WERI-Rb-1 (cell line): ENCODE results near the gene FOXP4.

Experiments
- DNase-seq: peaks from one replicate; pipeline ENCODE4 v3.0.0-alpha.2; 2020
- H3K27ac ChIP-seq: fragments of 250-450 bp; sonication (Bioruptor Pico); 2 replicates; pipeline ENCODE4 v1.5.1; 2020; ENCODE audit warnings: mild to moderate bottlenecking, moderate library complexity
- H3K27me3 ChIP-seq: fragments of 250-450 bp; sonication (Bioruptor Pico); 2 replicates; pipeline ENCODE4 v1.5.1; 2021; ENCODE audit warnings: mild to moderate bottlenecking, low read depth, moderate library complexity; ENCODE audit not compliant: insufficient read depth, severe bottlenecking
- H3K36me3 ChIP-seq: fragments of 250-450 bp; sonication (Bioruptor Pico); 2 replicates; pipeline ENCODE4 v1.5.1; 2020; ENCODE audit warnings: mild to moderate bottlenecking, moderate library complexity
- H3K4me3 ChIP-seq: 2 replicates; pipeline ENCODE4 v1.5.1; 2011; ENCODE audit warnings: low read depth, mild to moderate bottlenecking, control low read depth, low read length
- H3K9me3 ChIP-seq: fragments of 250-450 bp; sonication (Bioruptor Pico); 2 replicates; pipeline ENCODE4 v1.5.1; 2021; ENCODE audit warnings: mild to moderate bottlenecking, moderate library complexity; ENCODE audit not compliant: severe bottlenecking
- CTCF ChIP-seq: IDR thresholded peaks from 2 replicates; pipeline ENCODE4 v1.5.1; 2011; ENCODE audit warnings: low read depth, mild to moderate bottlenecking, control low read depth, inconsistent platforms, low read length

Gene FOXP4

GRCh38 chr6:41591859-41592502 lies 45.8 kb downstream of the FOXP4 start:
- peak; percentile 97 for TF ChIP-seq CTCF
- peaks cover 86% of the 10 kb centered on the region for H3K36me3 ChIP-seq
- no peak overlapping the region for H3K27ac ChIP-seq
- peak; percentile 89 for DNase-seq
- H3K9me3 ChIP-seq, result no peaks in the 10 kb centered on the region
- no peak overlapping the region for H3K4me3 ChIP-seq
- H3K27me3 ChIP-seq, result no peaks in the 10 kb centered on the region

- H3K4me3 ChIP-seq, result no peak overlapping the region
- H3K27me3 ChIP-seq, result no peaks in the 10 kb centered on the region
- DNase-seq, result no peak
- H3K36me3 ChIP-seq, result peaks cover 82% of the 10 kb centered on the region
- TF ChIP-seq CTCF, result no peak
- H3K27ac ChIP-seq, result no peak overlapping the region
- no peaks in the 10 kb centered on the region for H3K9me3 ChIP-seq
Observed at GRCh38 chr6:41593406-41593805, 47.2 kb downstream of the FOXP4 start.

DNA sequence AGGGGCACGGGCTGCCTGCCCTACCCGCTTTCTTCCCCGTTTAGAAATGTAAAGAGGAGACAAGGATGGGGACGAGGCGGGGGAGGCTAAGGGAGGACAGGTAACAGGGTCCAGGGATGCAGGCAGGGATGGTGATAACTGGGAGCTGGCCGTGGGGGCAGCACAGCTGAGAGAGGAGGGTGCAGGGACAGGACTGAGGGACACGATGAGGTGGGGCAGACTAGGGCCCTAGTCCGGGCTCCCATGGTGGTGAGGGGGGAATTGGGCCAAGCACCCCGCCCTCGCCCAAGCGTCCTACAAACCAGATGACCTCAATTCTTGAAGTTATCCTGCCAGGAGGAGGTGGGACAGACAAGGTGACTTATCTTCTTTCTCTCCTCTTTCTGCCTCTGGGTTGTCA lies 47.7 kb downstream of the FOXP4 start:
- no peak for TF ChIP-seq CTCF
- peaks cover 82% of the 10 kb centered on the region for H3K36me3 ChIP-seq
- H3K4me3 ChIP-seq, result no peak overlapping the region
- no peak for DNase-seq
- no peaks in the 10 kb centered on the region for H3K27me3 ChIP-seq
- no peak overlapping the region for H3K27ac ChIP-seq
- H3K9me3 ChIP-seq, result no peaks in the 10 kb centered on the region

DNA sequence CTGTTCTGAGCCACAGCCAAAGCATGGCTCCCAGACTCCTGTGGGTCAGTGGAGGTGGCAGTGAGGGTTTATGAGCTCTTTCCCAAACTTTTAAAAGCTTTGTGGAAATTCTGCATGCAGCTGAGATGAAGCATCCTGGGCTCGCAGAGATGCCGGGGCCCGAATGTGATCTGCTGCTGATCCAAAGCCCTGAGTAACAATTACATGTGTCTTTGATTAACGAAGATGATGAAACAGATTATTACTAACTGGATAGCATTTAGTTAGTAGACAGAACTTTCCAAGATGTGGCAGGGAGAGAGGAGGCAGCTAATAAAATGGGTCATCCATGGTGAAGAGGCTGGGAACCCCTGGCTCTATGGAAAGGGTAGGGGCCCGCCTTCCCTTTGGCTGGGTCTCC lies 48.1 kb downstream of the FOXP4 start:
- H3K36me3 ChIP-seq, result peaks cover 82% of the 10 kb centered on the region
- H3K4me3 ChIP-seq, result no peak overlapping the region
- no peak overlapping the region for H3K27ac ChIP-seq
- no peaks in the 10 kb centered on the region for H3K27me3 ChIP-seq
- no peaks in the 10 kb centered on the region for H3K9me3 ChIP-seq
- DNase-seq, result no peak
- TF ChIP-seq CTCF, result no peak

DNA sequence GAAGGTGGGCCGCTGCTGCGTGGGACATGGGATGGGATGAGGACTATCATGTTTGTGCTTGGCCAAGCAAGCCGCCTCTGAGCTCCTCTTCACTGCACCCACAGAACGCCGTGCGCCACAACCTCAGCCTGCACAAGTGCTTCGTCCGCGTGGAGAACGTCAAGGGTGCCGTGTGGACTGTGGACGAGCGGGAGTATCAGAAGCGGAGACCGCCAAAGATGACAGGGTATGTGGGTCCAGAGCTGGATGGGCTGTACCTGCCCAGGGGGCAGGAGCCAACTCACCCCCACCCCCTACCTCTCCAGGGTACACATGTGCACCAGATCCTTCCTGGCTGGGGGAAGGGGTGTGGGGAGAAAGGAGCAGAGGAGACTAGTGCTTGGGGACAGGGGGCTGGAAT lies 48.6 kb downstream of the FOXP4 start:
- Histone ChIP-seq H3K27ac (no peak overlapping the region), H3K4me3 (no peak overlapping the region), H3K36me3 (peaks cover 78% of the 10 kb centered on the region), H3K27me3 (no peaks in the 10 kb centered on the region), H3K9me3 (no peaks in the 10 kb centered on the region)
- no peak for TF ChIP-seq CTCF
- no peak for DNase-seq

- Histone ChIP-seq H3K27ac (no peak overlapping the region), H3K9me3 (no peaks in the 10 kb centered on the region), H3K27me3 (no peaks in the 10 kb centered on the region), H3K4me3 (no peak overlapping the region), H3K36me3 (peaks cover 74% of the 10 kb centered on the region)
- no peak for DNase-seq
- TF ChIP-seq CTCF, result no peak
Observed at GRCh38 chr6:41595166-41595565, 49.0 kb downstream of the FOXP4 start.
